Measurements from ENCODE around the gene MADD. TPM values are rescaled to one million over a fixed set of nuclear protein-coding genes. Genes with fewer than 3 reads are reported as not detected.

The MADD gene
- total RNA-seq, 1 donor from 2014 or later: 20.2 TPM

- H3K27me3 ChIP-seq (ENCODE audit: control insufficient read depth, insufficient read depth, low read length): no peaks in the 10 kb centered on the region
- TF ChIP-seq CTCF (IDR thresholded peaks at IDR 0.05; ENCODE audit: insufficient read depth, low read length, poor library complexity, severe bottlenecking): no peak
- H3K4me3 ChIP-seq (ENCODE audit: low read depth, low read length): no peak overlapping the region
- DNase-seq (ENCODE audit: low read depth): no peak
- no peaks in the 10 kb centered on the region for H3K36me3 ChIP-seq (ENCODE audit: control insufficient read depth, insufficient read depth, low read length)
These were observed 89.2 kb downstream of the MADD start for GRCh38 chr11:47359162-47359561.

- DNase-seq (ENCODE audit: low read depth): no peak
- TF ChIP-seq CTCF (IDR thresholded peaks at IDR 0.05; ENCODE audit: insufficient read depth, low read length, poor library complexity, severe bottlenecking): no peak
- Histone ChIP-seq H3K27me3 (ENCODE audit: control insufficient read depth, insufficient read depth, low read length) (no peaks in the 10 kb centered on the region), H3K4me3 (ENCODE audit: low read depth, low read length) (no peak overlapping the region), H3K36me3 (ENCODE audit: control insufficient read depth, insufficient read depth, low read length) (no peaks in the 10 kb centered on the region)
These were observed 89.7 kb downstream of the MADD start for GRCh38 chr11:47359586-47359985.

- TF ChIP-seq CTCF (IDR thresholded peaks at IDR 0.05; ENCODE audit: insufficient read depth, low read length, poor library complexity, severe bottlenecking): no peak
- H3K27me3 ChIP-seq (ENCODE audit: control insufficient read depth, insufficient read depth, low read length): no peaks in the 10 kb centered on the region
- H3K36me3 ChIP-seq (ENCODE audit: control insufficient read depth, insufficient read depth, low read length): no peaks in the 10 kb centered on the region
- no peak overlapping the region for H3K4me3 ChIP-seq (ENCODE audit: low read depth, low read length)
- DNase-seq (ENCODE audit: low read depth): no peak
These were observed 90.4 kb downstream of the MADD start for GRCh38 chr11:47360341-47360740.

- H3K4me3 ChIP-seq (ENCODE audit: low read depth, low read length): no peak overlapping the region
- H3K27me3 ChIP-seq (ENCODE audit: control insufficient read depth, insufficient read depth, low read length): no peaks in the 10 kb centered on the region
- no peak for DNase-seq (ENCODE audit: low read depth)
- no peak for TF ChIP-seq CTCF (IDR thresholded peaks at IDR 0.05; ENCODE audit: insufficient read depth, low read length, poor library complexity, severe bottlenecking)
- H3K36me3 ChIP-seq (ENCODE audit: control insufficient read depth, insufficient read depth, low read length): no peaks in the 10 kb centered on the region
These were observed 91.5 kb downstream of the MADD start for GRCh38 chr11:47361419-47361818.

- DNase-seq (ENCODE audit: low read depth): no peak
- Histone ChIP-seq H3K4me3 (ENCODE audit: low read depth, low read length) (no peak overlapping the region), H3K36me3 (ENCODE audit: control insufficient read depth, insufficient read depth, low read length) (no peaks in the 10 kb centered on the region), H3K27me3 (ENCODE audit: control insufficient read depth, insufficient read depth, low read length) (no peaks in the 10 kb centered on the region)
- no peak for TF ChIP-seq CTCF (IDR thresholded peaks at IDR 0.05; ENCODE audit: insufficient read depth, low read length, poor library complexity, severe bottlenecking)
These were observed 96.1 kb downstream of the MADD start for GRCh38 chr11:47366020-47366490.

GRCh38 chr11:47369676-47370075 lies 99.7 kb downstream of the MADD start:
- no peak for DNase-seq (ENCODE audit: low read depth)
- no peaks in the 10 kb centered on the region for H3K36me3 ChIP-seq (ENCODE audit: control insufficient read depth, insufficient read depth, low read length)
- H3K4me3 ChIP-seq (ENCODE audit: low read depth, low read length): no peak overlapping the region
- no peaks in the 10 kb centered on the region for H3K27me3 ChIP-seq (ENCODE audit: control insufficient read depth, insufficient read depth, low read length)
- TF ChIP-seq CTCF (IDR thresholded peaks at IDR 0.05; ENCODE audit: insufficient read depth, low read length, poor library complexity, severe bottlenecking): no peak

Measured in kidney epithelial cell (primary cell).